ENCODE measurements around the gene ZNF407. TPM values are rescaled to one million over a fixed set of nuclear protein-coding genes. Genes with fewer than 3 reads are reported as not detected.
A peak's percentile ranks its signal among the peaks of the same experiment; 100 is the strongest.

The ZNF407 gene
- total and polyA plus RNA-seq, 2 of the 13 experiments (the other 11 are each of a cell fraction or from before 2014, with no cell fraction given), result 2.3 to 8.7 TPM

- TF ChIP-seq ZNF770 (CRISPR knock-in tag; IDR thresholded peaks at IDR 0.05), result no peak
- no peak for TF ChIP-seq MBNL3 (CRISPR knock-in tag; conservative IDR thresholded peaks at IDR 0.05)
- TF ChIP-seq FOXP4 (CRISPR knock-in tag; IDR thresholded peaks at IDR 0.05), result peak; percentile 80
- peak; percentile 78; the same call in 1 of the 2 replicates for TF ChIP-seq MIXL1 (CRISPR knock-in tag; IDR thresholded peaks at IDR 0.05)
- no peak for TF ChIP-seq CERS6 (CRISPR knock-in tag; IDR thresholded peaks at IDR 0.05)
- TF ChIP-seq JUNB (CRISPR knock-in tag; IDR thresholded peaks at IDR 0.05; ENCODE audit: borderline replicate concordance), result no peak
- no peak for TF ChIP-seq ZSCAN31 (CRISPR knock-in tag; IDR thresholded peaks at IDR 0.05; ENCODE audit: low read depth)
- no peak for TF ChIP-seq CTCF (CRISPR knock-in tag; IDR thresholded peaks at IDR 0.05)
- peak; percentile 32; the same call in 1 of the 2 replicates for TF ChIP-seq ZNF646 (CRISPR knock-in tag; IDR thresholded peaks at IDR 0.05)
- TF ChIP-seq SP4 (CRISPR knock-in tag; IDR thresholded peaks at IDR 0.05), result peak; percentile 39; the same call in 1 of the 2 replicates
- no peak for TF ChIP-seq ZBTB49 (CRISPR knock-in tag; IDR thresholded peaks at IDR 0.05; ENCODE audit: borderline replicate concordance)
- no peak for TF ChIP-seq FLYWCH1 (CRISPR knock-in tag; IDR thresholded peaks at IDR 0.05)
These were observed 136.4 kb downstream of the ZNF407 start (continued) for GRCh38 chr18:74734013-74734444.
